NCI-H524 (cell line): Measurements from ENCODE around the gene LAD1.
A peak's percentile ranks its signal among the peaks of the same experiment; 100 is the strongest.

Experiments used
- DNase-seq, 2 experiments: peaks; one replicate each; lab custom pipeline; 2025; lab: John Stamatoyannopoulos, UW

Gene LAD1

DNA sequence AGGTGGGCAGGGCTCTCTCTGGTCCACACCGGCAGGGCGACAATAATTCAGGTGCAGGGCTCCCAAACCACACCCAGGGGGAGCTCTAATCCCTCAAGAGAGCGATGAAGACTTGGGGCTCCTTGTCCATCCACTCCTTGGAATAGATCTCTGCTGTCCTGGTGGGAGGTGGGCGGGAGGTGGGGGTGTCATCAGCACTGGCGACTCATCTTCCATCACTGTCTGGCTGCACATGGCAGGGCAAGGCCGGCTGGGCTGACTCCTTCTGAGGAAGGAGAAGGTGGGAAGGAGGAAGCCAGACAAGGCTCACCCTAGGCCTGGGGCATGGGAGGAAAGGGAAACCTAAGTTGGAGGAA lies 50.9 kb downstream of the LAD1 start:
- DNase-seq, result peak; percentile 50 to 71

DNA sequence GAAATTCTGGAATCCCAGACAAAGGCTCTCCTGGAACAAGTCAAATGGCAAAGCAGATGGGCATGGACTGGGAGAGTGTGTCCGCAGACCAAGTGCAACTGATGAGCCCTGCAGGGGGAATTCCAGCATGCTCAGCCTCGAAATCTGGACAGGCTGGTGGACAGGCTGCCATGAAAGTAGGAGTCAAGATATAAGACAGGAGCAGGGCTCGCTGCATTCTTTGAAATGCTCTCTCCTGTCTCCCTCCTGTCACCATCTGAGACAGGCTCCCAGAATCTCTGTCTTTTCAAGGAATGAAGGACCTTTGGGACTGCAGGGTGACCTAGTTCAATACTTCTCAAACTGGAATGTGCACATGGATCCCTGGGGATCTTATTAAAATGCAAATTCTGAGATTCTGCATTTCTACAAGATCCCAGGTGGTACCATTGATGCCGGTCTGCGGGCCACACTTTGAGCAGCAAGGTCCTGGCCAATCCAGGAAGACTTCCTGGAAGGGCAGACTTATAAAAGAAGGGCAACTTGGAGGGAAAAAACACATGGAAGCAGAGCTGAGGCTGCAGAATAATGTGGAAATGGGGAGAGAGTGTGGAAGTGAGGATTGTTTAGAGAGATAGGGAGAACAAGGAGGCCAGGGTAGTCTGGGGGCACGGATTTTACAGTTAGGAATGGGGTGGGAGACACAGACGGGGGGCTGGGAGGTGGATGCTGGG lies 51.5 kb downstream of the LAD1 start:
- no peak for DNase-seq

DNA sequence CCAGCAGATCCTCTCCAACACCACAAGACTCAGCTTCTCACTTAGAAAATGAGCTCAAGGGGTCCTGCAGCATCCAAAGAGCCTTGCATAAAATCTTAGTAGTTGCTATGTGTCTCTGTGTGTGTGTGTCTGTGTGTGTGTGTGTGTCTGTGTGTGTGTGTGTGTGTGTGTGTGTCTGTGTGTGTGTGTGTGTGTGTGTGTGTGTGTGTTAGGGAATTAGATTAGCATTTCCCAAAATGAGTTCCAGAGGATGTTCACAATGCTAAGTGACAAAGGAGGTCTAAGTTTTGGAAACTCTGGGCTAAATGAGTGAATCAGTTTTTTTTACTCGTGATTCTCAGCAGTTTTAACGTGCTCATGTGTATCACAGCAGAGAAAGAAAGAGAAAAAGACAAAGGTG lies 52.1 kb downstream of the LAD1 start:
- DNase-seq, result no peak

DNA sequence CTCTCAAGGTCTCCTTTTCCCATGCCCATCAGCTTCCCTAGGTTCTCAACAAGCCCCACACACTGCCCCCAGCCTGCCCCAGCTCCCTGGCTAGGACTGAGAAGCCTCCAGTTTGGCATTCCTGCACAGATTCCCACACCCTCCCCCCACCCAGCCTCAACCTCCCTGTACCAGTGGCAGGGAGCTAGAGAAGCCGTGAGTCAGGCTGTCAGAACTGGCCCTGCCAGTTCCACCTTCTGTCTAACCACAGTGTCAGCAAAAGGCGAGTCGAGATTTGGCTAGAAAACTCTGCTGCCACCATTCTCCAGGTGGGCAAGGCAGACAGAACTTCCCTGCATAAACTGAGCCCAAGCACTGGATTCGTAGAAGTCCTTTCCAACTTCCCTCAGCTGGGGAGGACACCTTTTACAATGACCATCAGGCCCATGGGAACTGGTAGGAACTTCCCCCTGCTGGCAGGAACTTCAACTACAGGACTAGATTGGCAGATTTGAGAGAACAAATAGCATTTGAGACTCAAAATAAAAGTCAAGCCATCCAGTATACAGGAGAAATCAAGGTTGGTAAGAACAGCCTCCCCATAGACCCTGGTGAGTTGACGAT lies 52.7 kb downstream of the LAD1 start:
- peak in 1 of 2 experiments; percentile 35 for DNase-seq

DNA sequence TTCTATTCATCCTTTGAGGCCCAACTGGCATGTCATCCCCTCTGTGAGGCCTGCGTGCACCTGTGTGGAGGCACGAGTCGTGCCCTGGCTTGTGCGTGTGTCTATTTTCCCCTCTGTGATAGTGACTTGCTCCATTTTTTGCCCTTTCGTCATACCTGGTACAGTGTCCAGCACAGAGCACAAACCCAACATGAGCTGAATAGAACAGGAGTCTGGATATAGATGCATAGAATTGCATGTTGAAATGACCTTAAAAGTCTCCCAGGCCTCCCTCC lies 54.1 kb downstream of the LAD1 start:
- no peak for DNase-seq

DNA sequence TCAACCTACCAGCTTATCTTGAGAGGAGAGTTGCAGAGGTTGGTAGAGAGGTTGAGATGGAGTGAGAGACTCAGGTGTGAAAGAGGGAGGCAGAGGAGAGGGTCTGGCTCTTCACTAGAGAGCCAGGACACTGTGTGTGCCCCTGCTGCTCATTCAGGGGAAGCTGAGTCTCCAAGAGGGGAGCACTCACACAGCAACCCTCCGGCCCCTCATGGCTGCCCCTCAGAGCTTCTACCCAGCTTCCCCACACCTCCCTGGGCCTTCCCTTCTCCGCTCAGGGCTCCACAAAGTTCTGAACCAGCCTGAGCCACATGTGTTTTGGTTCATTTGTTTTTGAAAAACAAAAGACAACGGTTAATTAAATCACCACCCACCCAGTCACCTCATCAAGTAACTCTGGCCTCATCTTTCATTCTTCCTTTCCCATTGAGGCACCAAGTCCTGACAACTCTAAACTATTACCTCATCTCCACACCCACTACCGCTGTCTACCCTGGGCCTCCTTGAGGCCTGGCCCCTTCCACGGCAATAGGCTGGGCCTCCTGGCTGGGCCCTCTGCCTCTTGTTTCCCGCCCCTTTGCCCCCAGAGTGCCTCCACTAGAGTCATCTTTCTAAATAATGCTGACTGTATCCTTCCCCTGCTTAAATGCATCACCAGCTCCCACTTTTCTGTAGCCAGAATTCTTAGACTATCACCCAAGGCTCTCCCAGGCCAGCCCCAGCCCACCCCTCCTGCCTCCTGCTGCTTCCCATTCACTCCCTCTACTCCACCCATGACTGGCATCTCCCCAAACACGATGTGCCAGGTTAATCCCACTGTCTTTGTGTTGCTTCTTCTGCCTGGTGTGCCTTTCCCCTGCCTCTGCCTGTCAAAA lies 54.7 kb downstream of the LAD1 start:
- DNase-seq, result no peak

DNA sequence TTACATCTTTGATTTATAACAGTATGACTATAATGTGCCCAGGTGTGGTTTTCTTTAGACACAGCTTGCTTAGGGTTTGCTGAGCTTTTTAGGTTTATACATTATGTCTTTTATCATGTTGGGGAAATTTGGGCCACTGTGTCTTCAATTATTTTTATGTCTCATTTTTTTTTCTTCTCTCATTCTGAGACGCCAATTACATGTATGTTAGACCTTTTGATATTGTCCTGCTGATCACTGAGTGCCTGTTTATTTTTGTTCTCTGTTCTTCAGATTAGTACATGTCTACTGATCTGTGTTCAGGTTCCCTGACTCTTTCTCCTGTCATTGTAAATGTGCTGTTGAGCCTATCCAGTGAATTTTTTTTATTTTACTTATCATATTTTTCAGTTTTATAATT lies 57.7 kb downstream of the LAD1 start:
- no peak for DNase-seq

DNA sequence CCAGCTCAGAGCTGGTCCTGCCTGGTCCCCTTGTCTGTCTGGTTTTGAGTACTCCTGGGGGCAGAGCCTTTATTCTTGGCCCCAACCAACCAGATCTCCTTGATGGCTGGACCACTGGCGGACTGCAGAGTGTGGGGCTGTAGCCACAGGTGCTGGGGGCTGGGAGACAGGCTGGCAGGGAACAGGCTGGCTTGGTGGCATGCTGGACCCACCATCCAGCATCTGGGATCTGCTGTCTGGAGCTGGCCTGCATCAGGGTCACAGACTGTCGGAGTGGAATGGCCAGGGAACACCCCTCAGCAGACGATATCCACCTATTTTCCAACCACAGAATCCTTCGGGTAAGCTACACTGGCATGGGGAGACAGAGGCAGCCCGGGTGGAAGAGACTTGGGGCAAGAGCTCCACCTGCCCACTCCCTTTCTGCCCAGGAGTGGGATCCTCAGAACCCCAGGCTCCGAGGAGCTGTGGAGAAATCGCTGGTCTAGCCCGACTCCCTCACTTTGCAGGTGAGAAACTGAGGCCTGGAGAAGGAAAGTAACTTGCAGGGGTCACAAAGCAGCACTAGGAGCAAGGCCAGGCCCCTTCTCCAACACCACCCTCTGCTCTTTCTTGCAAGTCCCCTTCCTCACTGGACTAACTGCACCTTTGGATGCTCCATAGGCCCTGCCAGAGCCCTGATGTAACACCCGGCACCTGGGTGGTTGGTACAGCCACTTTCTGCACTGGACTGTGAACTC lies 62.2 kb downstream of the LAD1 start:
- no peak for DNase-seq

DNA sequence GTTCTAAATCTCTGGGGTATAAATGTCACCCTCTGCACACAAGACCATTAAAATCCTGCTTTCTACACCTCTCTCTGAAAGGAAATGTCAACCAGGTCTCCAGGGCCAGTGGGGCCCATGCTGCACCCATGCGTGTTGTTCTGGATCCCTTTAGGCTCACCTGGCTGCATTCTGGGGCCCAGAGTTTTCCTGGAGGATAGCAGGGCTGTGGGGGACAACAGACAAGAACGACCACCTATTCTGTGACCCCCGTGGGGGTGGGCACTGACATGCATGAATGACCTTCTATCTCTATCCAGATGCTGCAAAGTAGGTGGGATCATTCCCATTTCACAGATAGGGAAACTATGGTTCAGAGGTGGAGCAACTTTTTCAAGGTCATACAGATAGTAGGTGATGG lies 63.2 kb downstream of the LAD1 start:
- no peak for DNase-seq

DNA sequence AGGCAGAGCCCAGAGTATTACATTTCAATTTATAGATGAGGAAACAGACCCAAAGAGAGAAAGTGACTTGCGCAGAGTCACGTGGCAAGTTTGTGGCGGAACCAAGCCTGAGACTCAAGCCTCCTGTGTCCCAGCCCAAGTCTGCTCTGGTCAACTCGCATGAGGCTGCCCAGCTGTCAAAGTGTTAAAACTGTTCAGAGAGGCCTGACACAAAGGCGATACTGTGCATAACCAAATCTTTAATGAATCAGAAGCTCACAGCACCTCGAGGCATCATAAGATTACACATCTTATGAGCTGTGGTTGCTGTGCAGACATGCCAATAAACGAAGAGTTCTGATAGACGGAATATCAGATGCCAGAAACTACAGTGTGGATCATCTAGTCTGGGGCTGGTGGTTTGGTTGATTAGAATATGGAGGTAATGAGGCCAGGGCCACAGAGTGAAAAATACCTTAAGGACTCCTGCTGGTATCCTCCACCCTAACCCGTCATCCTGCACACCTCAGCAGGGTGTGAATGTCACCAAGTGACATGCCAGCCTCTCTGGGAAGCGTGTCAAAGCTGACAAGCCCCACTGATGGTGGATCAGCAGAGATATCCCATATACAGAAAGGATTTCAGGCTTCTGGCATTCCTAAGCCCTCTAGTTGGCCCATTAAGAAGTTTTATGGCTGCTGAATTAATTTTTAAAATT lies 63.8 kb downstream of the LAD1 start:
- DNase-seq, result no peak

DNA sequence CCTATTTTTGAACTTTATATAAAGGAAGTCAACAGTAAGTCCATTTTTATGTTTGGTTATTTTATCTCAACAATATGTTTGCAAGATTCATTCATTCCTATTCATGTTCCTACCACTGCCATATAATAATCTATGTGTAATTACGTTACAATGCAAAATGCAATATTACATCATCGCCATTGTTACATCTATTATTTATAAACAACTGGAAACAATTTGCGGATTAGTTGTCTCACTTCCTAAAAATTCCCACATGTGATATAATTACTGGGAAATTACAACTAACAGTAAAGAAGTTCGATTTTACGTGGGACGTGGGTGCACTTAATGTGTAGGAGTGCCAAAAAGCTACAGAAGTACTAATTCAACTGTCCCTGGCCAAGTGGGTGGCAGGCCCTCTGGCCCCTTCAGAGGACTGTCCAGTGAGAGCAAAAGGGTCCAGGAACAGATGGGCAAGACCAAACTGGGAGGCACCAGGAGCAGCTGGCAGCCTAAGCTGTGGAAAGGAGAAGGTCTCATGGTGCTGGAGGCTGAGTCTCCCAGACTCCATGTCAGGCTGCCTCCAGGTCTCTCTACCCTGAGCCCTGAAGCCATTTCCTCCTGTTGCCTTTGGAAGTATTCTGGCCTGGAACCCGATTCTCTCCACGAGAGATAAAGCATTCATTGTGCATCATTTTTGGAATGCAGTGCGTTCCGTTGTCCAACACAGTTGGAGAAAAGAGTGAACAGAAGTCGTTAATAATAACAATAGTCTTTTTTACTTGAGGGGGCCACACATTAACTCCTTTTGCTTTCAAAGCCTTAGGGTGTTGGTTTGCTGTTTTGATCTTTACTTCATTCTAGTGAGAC lies 64.6 kb downstream of the LAD1 start:
- no peak for DNase-seq

DNA sequence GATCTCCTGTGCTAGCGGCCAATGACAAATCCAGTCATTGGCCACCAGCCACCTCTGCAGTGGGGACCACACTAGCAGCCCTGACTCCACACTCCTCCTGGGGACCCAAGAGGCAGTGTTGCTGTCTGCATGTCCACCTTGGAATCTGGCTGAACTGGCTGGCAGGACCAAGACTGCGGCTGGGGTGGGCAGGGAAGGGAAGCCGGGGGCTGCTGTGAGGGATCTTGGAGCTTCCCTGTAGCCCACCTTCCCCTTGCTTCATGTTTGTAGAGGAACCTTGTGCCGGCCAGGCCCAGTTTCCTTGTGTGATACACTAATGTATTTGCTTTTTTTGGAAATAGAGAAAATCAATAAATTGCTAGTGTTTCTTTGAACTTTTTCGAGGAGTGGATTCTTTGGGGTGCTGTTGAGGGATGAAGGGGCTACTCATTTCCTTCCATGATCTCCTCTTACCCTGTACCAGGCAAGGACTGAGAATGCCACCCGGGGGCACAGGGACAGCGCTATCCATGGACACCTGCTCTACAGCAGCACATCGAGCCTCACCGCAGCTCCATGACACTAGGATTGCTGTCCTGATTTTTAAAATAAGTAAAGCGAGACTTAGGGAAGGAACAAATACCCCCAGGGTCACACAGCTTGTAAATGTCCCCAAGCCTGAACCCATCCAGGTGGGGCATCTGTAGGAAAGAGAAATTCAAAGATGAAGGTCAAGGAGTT lies 66.3 kb downstream of the LAD1 start:
- no peak for DNase-seq

DNA sequence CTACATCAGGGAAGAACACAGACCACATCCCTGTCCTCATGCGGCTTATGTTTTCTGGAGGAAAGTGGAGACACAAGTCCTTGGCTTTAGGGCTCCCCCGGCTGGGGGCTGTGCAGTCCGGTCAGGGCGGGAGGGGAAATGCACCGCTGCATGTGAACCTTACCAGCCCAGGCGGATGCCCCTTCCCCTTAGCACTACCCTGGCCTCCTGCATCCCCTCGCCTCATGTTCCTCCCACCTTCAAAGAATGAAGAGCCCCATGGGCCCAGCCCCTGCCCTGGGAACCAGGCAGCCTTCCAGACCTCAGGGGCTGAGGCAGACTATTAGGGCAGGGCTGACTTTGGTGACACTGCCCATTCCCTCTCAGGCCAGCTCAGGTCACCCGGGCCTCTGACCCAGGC lies 67.1 kb downstream of the LAD1 start:
- DNase-seq, result no peak

DNA sequence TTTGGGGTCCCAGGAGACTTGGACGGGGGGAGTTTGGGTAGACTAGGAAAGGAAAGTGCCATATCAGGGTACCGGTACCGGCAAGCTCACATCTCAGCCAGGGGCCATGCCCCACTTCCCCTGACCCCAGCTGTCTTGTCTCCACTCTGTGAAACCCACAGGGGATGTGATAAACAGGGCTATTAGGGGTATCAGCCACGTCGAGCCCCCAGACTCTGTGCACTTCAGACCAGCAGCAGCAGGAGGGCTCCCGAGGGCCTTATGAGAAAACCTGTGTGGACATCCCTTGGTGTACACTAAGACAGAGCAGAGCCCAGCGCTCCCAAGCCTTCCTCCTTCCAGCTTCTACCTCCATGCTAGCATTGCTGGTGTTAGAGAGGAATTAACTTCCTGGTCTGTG lies 68.0 kb downstream of the LAD1 start:
- DNase-seq, result no peak
